ENCODE results near the gene MAFF.
"Not testable (repeated sequence)": the region's sequence is repeated elsewhere in the genome, so short reads cannot be mapped to it uniquely, and the experiment has no call there.

MAFF gene

GRCh38 chr22:38201711-38202436, at the start of gene MAFF:
Gene MAFF (plus strand): TSS chr22:38201994. CDS start chr22:38213854, 11,860 bp downstream.
- DNase-seq (ENCODE audit: low read depth) = peak; percentile 83

GRCh38 chr22:38153821-38154562, 47.8 kb upstream of the MAFF start:
- DNase-seq (ENCODE audit: low read depth) = no peak

GRCh38 chr22:38154563-38154915, 47.3 kb upstream of the MAFF start:
- DNase-seq (ENCODE audit: low read depth) = not testable (repeated sequence)

GRCh38 chr22:38155703-38156102, 46.1 kb upstream of the MAFF start:
- DNase-seq (ENCODE audit: low read depth) = no peak

DNA sequence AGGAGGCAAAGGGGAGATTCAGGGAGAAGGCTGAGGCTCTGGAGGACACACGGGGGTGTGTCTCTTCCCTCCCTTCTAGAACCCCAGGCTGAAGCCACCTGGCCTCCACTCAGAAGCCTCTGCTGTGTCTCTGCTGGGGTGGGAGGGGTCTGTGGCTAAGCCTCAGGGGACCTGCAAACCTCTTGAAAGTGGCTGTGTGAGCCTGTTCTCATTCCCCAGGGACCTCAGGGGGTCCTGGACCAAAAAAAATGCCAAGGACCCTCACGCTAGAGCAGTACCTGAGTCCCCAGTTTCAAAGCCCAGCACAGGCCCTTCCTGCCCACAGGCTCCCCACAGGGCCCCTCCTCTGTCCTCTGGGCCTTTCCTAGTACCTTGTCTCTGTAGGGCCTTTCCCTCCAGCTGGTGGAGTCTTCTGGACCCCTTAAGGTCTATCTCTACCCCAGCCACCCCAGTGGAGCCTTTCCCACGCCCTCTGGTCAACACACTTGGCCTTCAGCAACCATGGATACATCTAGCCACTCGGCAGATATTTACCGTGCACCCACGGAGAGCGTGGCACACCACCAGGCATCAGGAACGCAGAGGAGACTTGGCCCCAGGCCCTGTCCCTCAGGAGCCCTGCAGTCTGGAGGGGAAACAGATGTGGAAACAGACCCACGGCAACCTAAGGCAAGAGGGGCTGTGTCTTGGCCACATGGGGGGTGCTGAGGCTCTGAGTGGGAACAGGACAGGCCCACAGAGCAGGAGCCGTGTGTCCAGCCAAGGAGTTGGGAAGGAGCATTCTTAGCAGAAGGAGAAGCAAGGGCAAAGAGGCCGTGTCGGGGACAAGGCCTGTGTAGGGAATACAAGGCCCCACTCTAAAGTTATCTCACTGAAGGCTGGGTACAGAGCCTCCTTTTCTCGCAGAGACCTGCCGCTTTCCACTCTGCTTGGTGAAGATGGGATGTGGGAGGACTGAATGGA, 38.6 kb upstream of the MAFF start:
- DNase-seq (ENCODE audit: low read depth) = no peak

DNA sequence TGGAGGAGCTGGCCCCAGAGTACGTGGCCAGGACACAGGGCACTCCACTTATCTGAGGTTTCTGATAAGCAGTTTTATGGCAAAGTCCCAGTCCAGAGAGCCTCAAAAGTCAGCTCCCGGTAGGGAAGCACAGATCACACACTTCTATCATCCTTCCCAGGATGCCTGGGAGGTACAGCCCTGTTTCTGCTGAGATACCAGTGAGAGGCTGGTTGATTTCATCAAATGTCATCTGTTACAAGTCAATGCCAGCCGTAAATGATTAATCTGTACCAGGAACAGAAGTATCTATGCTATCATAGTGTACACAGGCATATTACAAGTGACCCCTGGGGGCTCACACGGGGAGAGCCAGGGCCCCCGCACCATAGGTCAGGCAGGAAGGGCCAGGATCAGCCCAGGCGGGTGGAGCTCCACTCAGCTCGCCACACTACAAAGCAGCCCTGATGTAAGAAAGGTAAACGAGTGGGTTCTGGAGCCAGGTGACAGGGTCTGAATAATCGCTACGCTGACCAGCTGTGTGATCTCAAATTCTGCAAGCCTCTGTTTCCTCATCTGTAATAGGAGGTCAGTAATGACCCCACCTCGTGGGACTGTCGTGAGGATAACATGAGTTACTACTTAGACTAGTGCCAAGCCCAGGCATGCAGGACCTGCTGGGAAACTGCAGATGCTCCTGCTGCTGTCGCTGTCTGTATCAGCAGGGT, 37.8 kb upstream of the MAFF start:
- DNase-seq (ENCODE audit: low read depth) = no peak

- DNase-seq (ENCODE audit: low read depth) = no peak
Measured at GRCh38 chr22:38164551-38164918, 37.3 kb upstream of the MAFF start.

GRCh38 chr22:38165922-38166593, 35.7 kb upstream of the MAFF start:
- no peak for DNase-seq (ENCODE audit: low read depth)

- DNase-seq (ENCODE audit: low read depth) = no peak
Measured at GRCh38 chr22:38167988-38168407, 33.8 kb upstream of the MAFF start.

DNA sequence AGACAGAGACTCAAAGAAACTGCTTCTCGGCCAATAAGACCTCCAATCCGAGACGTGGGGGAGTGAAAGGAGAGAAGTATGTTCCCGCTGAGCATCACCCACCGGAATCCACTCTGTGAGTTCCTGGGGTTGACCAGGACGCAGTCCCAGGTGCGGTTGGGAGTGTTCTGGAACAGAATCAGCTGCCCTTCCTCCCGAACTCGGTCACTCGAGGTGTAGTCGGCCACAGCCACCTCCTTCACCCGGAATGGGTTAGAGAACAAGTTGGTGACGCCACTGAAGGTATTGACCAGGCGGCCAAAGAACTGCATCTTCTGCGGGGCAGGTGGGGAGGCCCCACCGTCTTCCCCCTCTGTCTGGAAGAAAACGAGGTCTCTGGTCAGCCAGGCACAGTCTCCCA, 32.7 kb upstream of the MAFF start:
- DNase-seq (ENCODE audit: low read depth) = no peak

DNA sequence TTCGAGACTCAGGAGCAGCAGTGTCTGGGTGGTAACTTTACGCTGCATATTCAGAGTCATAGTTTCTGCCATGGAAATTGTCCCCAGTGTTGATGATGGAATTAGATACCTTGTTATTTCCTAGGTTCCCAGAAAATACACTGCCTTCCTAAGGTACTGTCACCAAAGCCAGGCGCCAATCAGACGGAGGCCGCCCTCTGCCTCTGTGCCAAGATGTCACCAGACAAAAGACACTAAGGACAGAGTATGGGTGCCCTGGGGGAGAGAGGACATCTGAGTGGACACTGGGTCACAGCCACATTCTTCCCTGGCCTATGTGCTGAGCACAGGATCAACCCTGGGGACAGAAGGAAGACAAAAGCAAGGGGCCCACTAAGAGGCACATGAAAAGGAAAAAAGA, 31.3 kb upstream of the MAFF start:
- DNase-seq (ENCODE audit: low read depth) = no peak

DNA sequence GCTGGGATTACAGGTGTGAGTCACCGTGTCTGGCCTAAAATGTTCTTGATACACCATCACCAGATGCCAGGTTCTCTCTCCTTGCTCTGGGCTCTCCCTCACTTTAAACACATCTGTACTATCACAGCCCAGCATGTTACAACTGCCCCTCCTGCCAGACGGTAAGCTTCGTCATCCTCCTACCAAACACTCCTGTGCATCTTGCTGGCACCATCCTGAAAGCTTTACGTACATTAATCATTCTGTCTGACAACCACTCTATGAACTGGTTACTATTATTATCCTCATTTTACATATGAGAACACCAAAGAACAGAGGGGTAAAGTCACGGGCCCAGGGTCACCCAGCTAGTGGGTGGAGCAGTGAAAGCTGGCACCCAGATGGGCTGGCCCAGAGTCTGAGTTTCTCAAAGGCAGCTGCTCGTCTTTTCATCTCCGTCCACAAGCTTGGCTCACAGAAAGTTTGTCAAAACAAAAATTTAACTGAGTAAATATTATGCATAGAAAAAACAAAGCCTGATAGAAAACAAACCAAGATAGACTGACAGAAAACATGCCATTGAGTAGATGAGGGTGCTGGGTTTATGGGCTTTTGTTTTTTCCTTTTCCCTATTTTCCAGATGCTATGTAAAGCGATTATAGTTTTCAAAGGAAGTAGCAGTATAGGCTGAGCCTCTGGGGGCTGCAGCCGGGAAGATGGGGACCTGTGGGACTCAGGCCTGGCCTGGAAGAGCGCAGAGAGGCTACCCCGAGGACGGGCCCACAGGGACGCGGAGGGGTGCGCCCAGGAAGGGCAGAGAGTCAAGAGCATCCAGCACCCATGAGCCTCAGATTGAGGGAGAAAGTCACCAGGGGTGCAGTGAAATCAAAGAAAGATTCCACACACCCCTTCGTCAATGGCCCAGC, 29.6 kb upstream of the MAFF start:
- no peak for DNase-seq (ENCODE audit: low read depth)

DNA sequence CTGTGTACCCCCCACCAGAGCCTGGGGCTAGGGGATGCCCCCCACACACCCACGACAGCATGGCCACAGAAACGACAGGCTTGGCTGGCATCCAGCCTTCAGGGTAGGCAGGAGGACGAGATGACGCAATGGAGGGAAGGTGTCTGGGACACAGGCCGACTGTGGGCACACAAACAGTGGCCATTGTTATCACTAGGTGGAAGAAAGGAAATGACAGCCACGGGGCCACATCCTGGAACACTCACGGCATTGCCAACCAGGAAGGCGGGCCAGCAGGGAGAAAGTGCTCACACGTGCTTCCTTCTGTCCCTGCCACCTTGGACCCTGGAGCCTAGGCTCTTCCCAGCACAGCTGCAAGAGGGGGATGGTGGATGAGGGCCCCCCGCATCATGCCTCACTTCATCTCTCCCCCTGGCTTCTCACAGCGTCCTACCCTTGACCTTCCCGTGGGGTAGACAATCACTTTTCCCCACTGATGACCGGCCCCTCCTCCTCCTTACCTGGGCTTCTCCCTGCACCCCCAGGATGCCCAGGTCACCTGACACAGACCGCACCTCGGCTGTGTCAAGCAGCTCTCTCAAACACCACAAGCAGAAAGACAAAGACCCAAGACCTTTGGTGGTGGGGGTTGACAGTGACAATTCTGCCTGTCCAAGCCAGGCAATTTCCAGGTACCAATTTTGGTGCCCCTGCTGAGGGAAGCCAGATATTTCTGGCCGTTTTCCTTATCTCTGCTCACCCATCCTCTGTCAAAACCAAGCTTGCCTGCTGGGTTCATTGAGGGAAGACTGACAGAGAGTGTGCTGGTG, 28.8 kb upstream of the MAFF start:
- DNase-seq (ENCODE audit: low read depth) = no peak

DNA sequence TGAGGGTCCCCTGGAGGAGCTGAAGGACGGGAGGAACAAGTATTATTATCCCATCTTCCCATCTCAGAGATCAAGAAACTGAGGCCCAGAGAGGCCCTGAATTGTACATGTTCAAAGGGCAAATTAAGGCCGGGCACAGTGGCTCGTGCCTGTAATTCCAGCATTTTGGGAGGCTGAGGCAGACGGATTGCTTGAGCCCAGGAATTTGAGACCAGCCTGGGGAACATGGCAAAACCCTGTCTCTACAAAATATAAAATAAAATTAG, 28.2 kb upstream of the MAFF start:
- DNase-seq (ENCODE audit: low read depth) = no peak

GRCh38 chr22:38174626-38175025, 27.2 kb upstream of the MAFF start:
- no peak for DNase-seq (ENCODE audit: low read depth)

GRCh38 chr22:38175206-38176118, 26.3 kb upstream of the MAFF start:
- no peak for DNase-seq (ENCODE audit: low read depth)

GRCh38 chr22:38176170-38176741, 25.5 kb upstream of the MAFF start:
- no peak for DNase-seq (ENCODE audit: low read depth)

GRCh38 chr22:38177044-38177443, 24.8 kb upstream of the MAFF start:
- no peak for DNase-seq (ENCODE audit: low read depth)
